LNCaP clone FGC (cell line): ENCODE results near the gene NPSR1.

Source experiments
- DNase-seq: peaks from one replicate; pipeline ENCODE4 v3.0.0-alpha.2; 2011; ENCODE audit warnings: low read depth
- H3K4me3 ChIP-seq: 2 replicates; pipeline ENCODE4 v1.5.1; 2011; ENCODE audit warnings: mild to moderate bottlenecking, low read depth, low read length, control low read depth
- TF ChIP-seq, protein P1 (sequence below): IDR thresholded peaks from 2 replicates; pipeline ENCODE4 v1.5.1; 2012; ENCODE audit warnings: mild to moderate bottlenecking; ENCODE audit not compliant: control insufficient read depth, insufficient read depth; ENCODE audit errors: extremely low read depth

The NPSR1 gene

DNA sequence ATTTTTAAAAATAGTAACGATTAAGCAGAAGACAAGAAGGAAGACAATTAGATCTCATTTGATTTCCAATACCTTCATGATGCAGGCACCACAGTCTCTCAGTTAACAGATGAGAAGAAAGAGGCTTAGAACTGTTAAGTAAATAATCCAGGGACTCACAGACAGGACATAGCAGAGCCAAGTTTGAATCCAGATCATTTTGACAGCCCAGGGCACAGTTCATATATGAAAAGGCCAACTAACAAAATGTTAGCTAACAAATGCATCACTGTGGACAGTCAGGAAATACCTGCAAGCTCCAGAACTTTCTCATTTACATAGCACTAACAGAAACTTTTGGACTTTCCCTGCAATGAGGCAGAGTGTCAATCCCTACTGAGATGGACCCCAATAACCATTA lies 4.2 kb upstream of the NPSR1 start:
- DNase-seq = no peak
- no peak overlapping the region for H3K4me3 ChIP-seq
- TF ChIP-seq, protein P1, sequence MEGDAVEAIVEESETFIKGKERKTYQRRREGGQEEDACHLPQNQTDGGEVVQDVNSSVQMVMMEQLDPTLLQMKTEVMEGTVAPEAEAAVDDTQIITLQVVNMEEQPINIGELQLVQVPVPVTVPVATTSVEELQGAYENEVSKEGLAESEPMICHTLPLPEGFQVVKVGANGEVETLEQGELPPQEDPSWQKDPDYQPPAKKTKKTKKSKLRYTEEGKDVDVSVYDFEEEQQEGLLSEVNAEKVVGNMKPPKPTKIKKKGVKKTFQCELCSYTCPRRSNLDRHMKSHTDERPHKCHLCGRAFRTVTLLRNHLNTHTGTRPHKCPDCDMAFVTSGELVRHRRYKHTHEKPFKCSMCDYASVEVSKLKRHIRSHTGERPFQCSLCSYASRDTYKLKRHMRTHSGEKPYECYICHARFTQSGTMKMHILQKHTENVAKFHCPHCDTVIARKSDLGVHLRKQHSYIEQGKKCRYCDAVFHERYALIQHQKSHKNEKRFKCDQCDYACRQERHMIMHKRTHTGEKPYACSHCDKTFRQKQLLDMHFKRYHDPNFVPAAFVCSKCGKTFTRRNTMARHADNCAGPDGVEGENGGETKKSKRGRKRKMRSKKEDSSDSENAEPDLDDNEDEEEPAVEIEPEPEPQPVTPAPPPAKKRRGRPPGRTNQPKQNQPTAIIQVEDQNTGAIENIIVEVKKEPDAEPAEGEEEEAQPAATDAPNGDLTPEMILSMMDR = no peak

DNA sequence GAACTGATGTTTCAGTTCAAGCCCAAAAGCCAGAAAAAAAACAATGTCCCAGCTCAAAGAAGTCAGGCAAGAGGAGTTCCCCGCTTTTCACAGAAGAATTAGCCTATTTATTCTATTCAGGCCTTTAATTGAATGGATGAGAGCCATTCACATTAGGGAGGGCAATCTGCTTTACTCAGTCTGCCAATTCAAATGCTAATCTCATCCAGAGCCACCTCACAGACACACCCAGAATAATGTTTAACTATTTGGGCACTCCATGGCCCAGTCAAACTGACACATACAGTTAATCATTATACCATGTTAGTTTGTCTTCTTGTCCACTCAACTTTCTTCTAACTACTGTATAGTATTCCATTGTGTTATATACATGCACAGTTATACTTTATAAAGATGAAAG lies 2.6 kb upstream of the NPSR1 start:
- TF ChIP-seq, protein P1 = no peak
- H3K4me3 ChIP-seq = no peak overlapping the region
- no peak for DNase-seq

DNA sequence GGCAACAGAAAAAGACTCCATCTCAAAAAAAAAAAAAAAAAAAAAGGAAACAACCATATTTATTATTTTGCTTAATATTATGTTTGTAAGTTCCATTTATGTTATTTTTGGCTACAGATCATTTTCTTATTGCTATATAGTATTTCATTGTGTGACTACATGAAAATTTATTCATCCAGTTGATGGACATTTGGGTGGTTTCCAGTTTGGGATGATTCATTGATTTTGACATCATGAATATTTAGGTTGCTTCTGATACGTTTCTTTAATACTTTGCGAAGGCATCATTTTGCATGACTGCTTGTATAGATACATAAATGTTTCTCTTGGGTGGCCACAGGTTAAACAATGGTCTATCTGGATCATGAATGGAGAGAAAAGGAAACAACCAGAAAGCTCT lies 2.0 kb upstream of the NPSR1 start:
- TF ChIP-seq, protein P1 = no peak
- no peak overlapping the region for H3K4me3 ChIP-seq
- no peak for DNase-seq

DNA sequence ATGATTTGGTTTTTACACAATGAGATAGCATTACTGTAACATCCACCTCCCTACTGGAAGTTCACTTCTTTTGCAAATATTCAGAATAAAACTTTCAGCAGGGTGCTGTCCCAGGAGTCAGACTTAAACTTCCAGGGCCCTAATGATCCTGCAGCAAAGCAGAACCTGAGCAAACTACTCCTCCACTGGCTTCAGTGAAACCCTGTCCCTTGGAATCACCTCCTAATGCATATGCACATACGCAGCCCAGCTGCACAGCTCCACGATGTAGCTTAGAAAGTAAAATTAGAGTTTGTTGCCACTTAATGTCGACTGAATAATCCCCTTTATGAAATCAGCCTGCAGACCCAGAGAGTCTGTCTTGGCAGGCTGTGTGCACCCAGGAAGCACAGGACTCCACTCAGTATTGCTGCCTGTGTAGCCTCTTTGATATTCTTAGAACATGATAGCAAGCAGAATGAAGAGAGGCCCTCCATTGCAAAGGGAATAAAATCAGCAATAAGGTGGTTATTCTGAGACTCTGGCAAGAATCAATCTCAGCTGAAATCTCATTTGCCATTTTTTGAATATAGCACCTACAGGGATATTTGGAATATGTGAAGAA lies 1.6 kb downstream of the NPSR1 start:
- TF ChIP-seq, protein P1 = no peak
- H3K4me3 ChIP-seq = no peak overlapping the region
- no peak for DNase-seq

DNA sequence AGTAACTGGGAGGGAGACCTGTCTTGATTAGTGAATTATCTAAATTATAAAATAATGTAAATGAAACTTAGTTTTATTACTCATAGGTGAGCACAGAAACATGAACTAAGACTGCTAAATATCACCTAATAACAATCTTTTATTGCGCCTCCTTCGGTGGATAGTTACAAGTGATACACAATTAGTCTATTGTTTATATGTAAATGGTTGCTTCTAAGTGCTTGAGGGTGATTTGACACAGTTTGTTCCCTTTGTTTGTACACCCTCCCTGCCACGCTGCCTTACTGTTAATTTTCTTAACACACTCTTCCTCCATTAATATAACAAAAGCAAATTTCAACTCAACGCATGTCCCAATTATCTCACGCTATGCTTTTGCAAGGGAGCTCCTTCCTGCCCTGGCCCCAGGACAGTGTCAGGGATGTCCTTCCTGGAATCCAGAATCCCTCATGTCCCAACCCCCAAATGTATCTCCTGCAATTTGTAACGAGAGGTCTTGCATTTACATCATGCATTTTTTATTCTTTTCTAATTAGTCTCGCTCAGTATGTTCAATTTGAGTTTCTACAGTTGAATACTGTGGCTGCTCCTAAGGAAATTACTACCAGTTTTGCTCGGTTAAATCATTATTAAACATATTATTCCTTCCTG lies 4.2 kb downstream of the NPSR1 start:
- TF ChIP-seq, protein P1 = no peak
- no peak overlapping the region for H3K4me3 ChIP-seq
- DNase-seq = no peak

DNA sequence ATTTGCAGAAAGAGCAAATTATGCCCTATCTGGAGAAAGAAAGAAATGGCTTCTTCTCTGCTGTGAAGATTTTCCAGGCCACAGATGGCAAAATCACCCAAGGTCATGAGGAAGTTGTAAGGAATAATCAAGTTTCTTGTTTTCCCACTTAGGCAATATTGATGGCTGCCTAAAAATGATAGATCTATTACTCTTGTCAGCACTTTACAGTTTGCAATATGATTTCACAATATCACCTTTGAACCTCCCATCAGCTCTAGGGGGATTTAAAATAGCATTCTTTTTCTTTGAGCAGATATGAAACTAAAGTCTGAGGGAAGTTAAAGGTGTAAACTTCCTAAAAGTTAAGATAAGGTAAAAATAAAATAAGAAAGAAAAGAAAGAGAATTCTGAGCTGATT lies 6.7 kb downstream of the NPSR1 start:
- no peak for DNase-seq
- TF ChIP-seq, protein P1 = no peak
- H3K4me3 ChIP-seq = no peak overlapping the region

DNA sequence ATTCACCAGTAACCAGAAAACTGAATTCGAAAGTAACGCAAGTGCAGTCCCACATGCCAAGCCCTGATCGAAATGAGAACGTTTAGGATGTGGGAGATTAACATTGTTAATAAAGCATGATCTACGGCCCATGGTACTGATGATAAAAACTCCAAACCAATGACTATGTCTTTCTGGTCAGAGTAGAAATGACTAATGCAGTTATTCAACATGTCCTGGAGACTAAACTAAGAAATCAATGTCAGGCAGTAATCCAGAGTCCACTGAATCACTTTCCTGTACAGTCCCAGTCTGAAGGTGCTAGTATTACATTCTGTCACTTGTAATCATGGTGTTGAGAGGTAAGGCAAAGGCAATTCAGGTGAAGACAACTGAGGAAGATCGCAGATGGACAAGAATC lies 14.4 kb downstream of the NPSR1 start:
- TF ChIP-seq, protein P1 = no peak
- no peak for DNase-seq

More for the DNA sequence above, 14.4 kb downstream of the NPSR1 start:
- H3K4me3 ChIP-seq = no peak overlapping the region
